ENCODE data around the gene COMT.

GRCh38 chr22:19911540-19912270 is 29.9 kb upstream of the COMT start:
- no peak for TF ChIP-seq CTCF (IDR thresholded peaks at IDR 0.05)
- TF ChIP-seq POLR2AphosphoS5 (IDR thresholded peaks at IDR 0.05; ENCODE audit: low read depth, low read length): no peak
- no peak for TF ChIP-seq TCF7L2 (IDR thresholded peaks at IDR 0.05; ENCODE audit: low read depth, low read length)

Measured in Panc1 (cell line).